Endothelial cell of umbilical vein (primary cell): Measurements from ENCODE around the gene APMAP. TPM values are rescaled to one million over a fixed set of nuclear protein-coding genes. Genes with fewer than 3 reads are reported as not detected.

Experiments used
- BruUV-seq: library from RNA; stranded (reverse); fragments of 400-500 nt; replicated peaks from 2 replicates; lab custom pipeline; 2021; lab: Mats Ljungman, UMichigan
- CTCF ChIA-PET: fragments of 300-600, 350-600 bp; sonication (Branson Sonifier 250); formaldehyde crosslinking; loops from one replicate; lab custom pipeline; 2021; ENCODE audit warnings: antibody characterized with exemption, inconsistent platforms; lab: Charles Lee
- POLR2A ChIA-PET: fragments of 300-600, 350-600 bp; sonication (Branson Sonifier 250); formaldehyde crosslinking; loops from one replicate; lab custom pipeline; 2021; ENCODE audit warnings: antibody characterized with exemption, inconsistent platforms; lab: Charles Lee
- DNase-seq: peaks from one replicate; pipeline ENCODE4 v3.0.0-alpha.2; 2011; ENCODE audit warnings: low read depth, low spot score
- FAIRE-seq: peaks from 2 replicates; lab custom pipeline; 2011; peaks lifted over from hg19 to GRCh38; lab: Jason Lieb, UNC
- H2AFZ ChIP-seq: 2 replicates; pipeline ENCODE4 v1.6.0; 2012; ENCODE audit warnings: low read depth, low read length, control low read depth, inconsistent platforms
- H3K27ac ChIP-seq: 2 replicates; pipeline ENCODE4 v1.5.1; 2011; ENCODE audit warnings: low read depth, mild to moderate bottlenecking, control low read depth, low read length, moderate library complexity; ENCODE audit not compliant: insufficient read depth
- H3K27me3 ChIP-seq, 2 experiments: 2 replicates each; pipeline versions ENCODE4 v1.6.0 to v1.6.1; 2011; ENCODE audit warnings: low read length in 2 of 2, mixed read lengths in 1 of 2; ENCODE audit not compliant: control insufficient read depth in 2 of 2, insufficient read depth in 2 of 2
- H3K36me3 ChIP-seq, 2 experiments: 2 replicates in 1 of 2; 3 replicates in 1 of 2; pipeline ENCODE4 v1.5.1; 2011; ENCODE audit warnings: low read length in 2 of 2, mild to moderate bottlenecking in 1 of 2, moderate library complexity in 1 of 2; ENCODE audit not compliant: control insufficient read depth in 2 of 2, insufficient read depth in 2 of 2; ENCODE audit errors: extremely low read depth in 1 of 2
- H3K4me1 ChIP-seq: 3 replicates; pipeline ENCODE4 v1.5.1; 2011; ENCODE audit warnings: mild to moderate bottlenecking, low read length; ENCODE audit not compliant: control insufficient read depth, insufficient read depth; ENCODE audit errors: extremely low read depth
- H3K4me2 ChIP-seq: 2 replicates; pipeline ENCODE4 v1.6.1; 2011; ENCODE audit warnings: low read length, control low read depth, mixed read lengths; ENCODE audit not compliant: insufficient read depth
- H3K4me3 ChIP-seq, 3 experiments: fragments of 200-600 bp in 1 of 3; sonication (generic), shearing (Covaris generic) in 1 of 3; replicated peaks in 1 of 3; 2 replicates each; pipeline ENCODE4 v1.5.1; 2011 to 2016; ENCODE audit warnings: control low read depth in 3 of 3, low read length in 3 of 3, mild to moderate bottlenecking in 2 of 3, inconsistent platforms in 1 of 3, low read depth in 1 of 3, moderate library complexity in 1 of 3; ENCODE audit not compliant: insufficient read depth in 1 of 3
- H3K79me2 ChIP-seq: 2 replicates; pipeline ENCODE4 v1.6.0; 2012; ENCODE audit warnings: low read length, inconsistent platforms; ENCODE audit not compliant: control insufficient read depth, insufficient read depth
- H3K9ac ChIP-seq: replicated peaks from 2 replicates; pipeline ENCODE3; 2011; ENCODE audit warnings: low read length, control low read depth; ENCODE audit not compliant: insufficient read depth; ENCODE audit errors: extremely low read depth
- H3K9me1 ChIP-seq: replicated peaks from 3 replicates; pipeline ENCODE4 v1.6.0; 2011; ENCODE audit warnings: mild to moderate bottlenecking, low read length; ENCODE audit not compliant: control insufficient read depth, insufficient read depth; ENCODE audit errors: extremely low read depth
- H3K9me3 ChIP-seq: replicated peaks from 2 replicates; pipeline ENCODE4 v1.5.1; 2012; ENCODE audit warnings: low read length, inconsistent platforms; ENCODE audit not compliant: control insufficient read depth, insufficient read depth
- H4K20me1 ChIP-seq: replicated peaks from 2 replicates; pipeline ENCODE3; 2011; ENCODE audit warnings: mild to moderate bottlenecking, low read length; ENCODE audit not compliant: control insufficient read depth, insufficient read depth; ENCODE audit errors: extremely low read depth
- CTCF ChIP-seq, 2 donors: IDR thresholded peaks; 1 replicate in 1 of 2; 2 replicates in 1 of 2; pipeline ENCODE4 v1.5.1; 2011; ENCODE audit warnings: low read length in 2 of 2, mild to moderate bottlenecking in 2 of 2, moderate library complexity in 2 of 2, control low read depth in 1 of 2, inconsistent platforms in 1 of 2, low read depth in 1 of 2; ENCODE audit not compliant: insufficient read depth in 1 of 2; ENCODE audit errors: extremely low read depth in 1 of 2
- EZH2 ChIP-seq: IDR thresholded peaks from 2 replicates; pipeline ENCODE4 v1.6.1; 2012; ENCODE audit warnings: borderline replicate concordance, low read depth, mild to moderate bottlenecking, moderate library complexity, low read length, inconsistent platforms; ENCODE audit not compliant: severe bottlenecking
- FOS ChIP-seq: IDR thresholded peaks from 2 replicates; pipeline ENCODE4 v1.6.1; 2011; ENCODE audit warnings: mild to moderate bottlenecking, low read length, moderate library complexity, borderline replicate concordance; ENCODE audit not compliant: insufficient read depth
- GATA2 ChIP-seq: IDR thresholded peaks from 2 replicates; pipeline ENCODE4 v1.7.0; 2011; ENCODE audit warnings: low read depth, mild to moderate bottlenecking, moderate library complexity, mixed read lengths, low read length; ENCODE audit not compliant: insufficient read length, insufficient read depth
- JUN ChIP-seq: IDR thresholded peaks from 2 replicates; pipeline ENCODE4 v1.6.1; 2011; ENCODE audit warnings: borderline replicate concordance, low read depth; ENCODE audit not compliant: insufficient read length, insufficient read depth
- MAX ChIP-seq: IDR thresholded peaks from 2 replicates; pipeline ENCODE4 v1.6.1; 2011; ENCODE audit not compliant: insufficient read depth, insufficient read length
- MYC ChIP-seq: IDR thresholded peaks from one replicate; pipeline ENCODE4 v1.6.1; 2011; ENCODE audit warnings: mild to moderate bottlenecking, low read depth, low read length
- POLR2A ChIP-seq: IDR thresholded peaks from 2 replicates; pipeline ENCODE4 v1.6.1; 2012; ENCODE audit warnings: low read depth, mild to moderate bottlenecking, control low read depth, low read length
- POLR2AphosphoS5 ChIP-seq: IDR thresholded peaks from 2 replicates; pipeline ENCODE4 v1.6.1; 2012; ENCODE audit warnings: low read depth, mild to moderate bottlenecking, control low read depth, low read length, moderate library complexity; ENCODE audit not compliant: insufficient read depth
- dilution Hi-C: fragments of 300-500 bp; cut with MboI; formaldehyde crosslinking; loops from one replicate; pipeline ENCODE4 v1.15.0; 2019; ENCODE audit warnings: low sequenced_read_pairs; ENCODE audit not compliant: extremely low pct_ligation_motif_present
- intact Hi-C: fragments of 100-400 bp; cut with micrococcal nuclease; formaldehyde crosslinking; loops from one replicate; pipeline ENCODE4 v1.10.0; 2022
- polyA plus RNA-seq, 4 experiments: library from polyadenylated mRNA; depleted of rRNA in 3 of 4; stranded (reverse) in 3 of 4; unstranded in 1 of 4; fragments of >200 nt; gene quantifications; 2 replicates each; pipeline versions ENCODE4 v1.2.1 to v1.2.3, GENCODE V29; 2011 to 2012; ENCODE audit warnings: missing spikeins in 1 of 4
- total RNA-seq: library from RNA; stranded (reverse); gene quantifications from 2 replicates; pipeline ENCODE4 v1.2.3, GENCODE V29; 2021

Gene APMAP
- total and polyA plus RNA-seq, 2 donors (not counting 3 experiments of a cell fraction or from before 2014, with no cell fraction given), result 80.7 to 110 TPM

GRCh38 chr20:25041813-25042530 lies 49.4 kb upstream of the APMAP start:
- DNase-seq, result no peak
- H3K36me3 ChIP-seq, result no peaks in the 10 kb centered on the region
- no TSS peak for BruUV-seq
- H3K79me2 ChIP-seq, result no peaks in the 10 kb centered on the region
- dilution Hi-C loops, result no loop called here
- no peaks in the 10 kb centered on the region for H3K27me3 ChIP-seq
- intact Hi-C loops, result no loop called here
- no peak overlapping the region for H3K4me3 ChIP-seq
- no peak overlapping the region for H3K27ac ChIP-seq
- TF ChIP-seq MAX (no peak), CTCF (IDR thresholded peaks at IDR 0.05; ENCODE audit: extremely low read depth in 1 of 2, insufficient read depth in 1 of 2, low read depth in 1 of 2, low read length in 2 of 2) (no peak), GATA2 (no peak)
- no peaks in the 10 kb centered on the region for H3K9me3 ChIP-seq
- no peak overlapping the region for H3K4me2 ChIP-seq
- peaks cover 5% of the 10 kb centered on the region for H3K4me1 ChIP-seq
- no peak overlapping the region for H3K9ac ChIP-seq
- ChIA-PET POLR2A (no interaction called here), CTCF (no interaction called here)
- FAIRE-seq, result no peak
- no peaks in the 10 kb centered on the region for H3K9me1 ChIP-seq
- no peaks in the 10 kb centered on the region for H4K20me1 ChIP-seq
- no peak overlapping the region for H2AFZ ChIP-seq

GRCh38 chr20:25040438-25040831 lies 47.9 kb upstream of the APMAP start:
- no peak overlapping the region for H3K9ac ChIP-seq
- no peaks in the 10 kb centered on the region for H3K79me2 ChIP-seq
- intact Hi-C loops, result no loop called here
- H3K4me3 ChIP-seq, result no peak overlapping the region
- H3K4me1 ChIP-seq, result peaks cover 12% of the 10 kb centered on the region
- H3K27ac ChIP-seq, result no peak overlapping the region
- H3K27me3 ChIP-seq, result no peaks in the 10 kb centered on the region
- H3K36me3 ChIP-seq, result no peaks in the 10 kb centered on the region
- ChIA-PET POLR2A (no interaction called here), CTCF (no interaction called here)
- no peak overlapping the region for H2AFZ ChIP-seq
- TF ChIP-seq JUN (no peak), MAX (no peak), FOS (no peak), MYC (no peak), EZH2 (no peak), CTCF (IDR thresholded peaks at IDR 0.05; ENCODE audit: extremely low read depth in 1 of 2, insufficient read depth in 1 of 2, low read depth in 1 of 2, low read length in 2 of 2) (no peak), POLR2A (no peak), GATA2 (no peak), POLR2AphosphoS5 (no peak)
- H3K9me1 ChIP-seq, result no peaks in the 10 kb centered on the region
- no peaks in the 10 kb centered on the region for H4K20me1 ChIP-seq
- DNase-seq (no peak), FAIRE-seq (no peak)
- dilution Hi-C loops, result no loop called here
- H3K4me2 ChIP-seq, result no peak overlapping the region
- no peaks in the 10 kb centered on the region for H3K9me3 ChIP-seq
- BruUV-seq, result no TSS peak
